ENCODE data around the gene CDKN2AIP. TPM values are rescaled to one million over a fixed set of nuclear protein-coding genes. Genes with fewer than 3 reads are reported as not detected.
A peak's percentile ranks its signal among the peaks of the same experiment; 100 is the strongest.
"Not testable (repeated sequence)": the region's sequence is repeated elsewhere in the genome, so short reads cannot be mapped to it uniquely, and the experiment has no call there.

Gene CDKN2AIP
- total RNA-seq, 1 donor from 2014 or later, result 9.2 TPM

GRCh38 chr4:183411291-183411861, 33.1 kb upstream of the CDKN2AIP start:
- intact Hi-C loops (cut with micrococcal nuclease), result no loop called here
- DNase-seq, result no peak
- ATAC-seq, result no peak

DNA sequence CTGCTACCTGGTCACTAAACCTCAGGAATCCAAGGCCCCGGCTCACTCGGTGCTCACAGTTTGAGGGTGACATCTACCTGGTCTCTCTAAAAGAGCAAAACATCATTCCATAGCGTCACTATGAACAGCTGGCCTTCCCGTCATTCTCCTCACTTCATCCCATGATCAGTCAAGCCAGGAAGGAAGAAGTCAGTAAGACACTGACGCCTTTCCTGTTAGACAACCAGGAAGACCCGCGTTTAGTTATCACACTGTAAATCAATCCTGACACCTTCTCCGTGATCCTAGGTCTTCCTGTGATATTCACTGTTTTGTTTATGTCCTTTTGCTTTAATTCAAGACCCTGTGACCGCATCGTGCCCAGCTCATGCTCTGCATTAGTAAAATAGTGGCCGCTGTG, 31.6 kb upstream of the CDKN2AIP start:
- intact Hi-C loops (cut with micrococcal nuclease), result no loop called here
- ATAC-seq, result no peak
- no peak for DNase-seq

GRCh38 chr4:183413234-183414200, 30.9 kb upstream of the CDKN2AIP start:
- DNase-seq, result no peak
- no peak for ATAC-seq
- intact Hi-C loops (cut with micrococcal nuclease), result no loop called here

- DNase-seq (no peak), ATAC-seq (no peak)
- intact Hi-C loops (cut with micrococcal nuclease), result no loop called here
Observed at GRCh38 chr4:183416879-183417755, 27.3 kb upstream of the CDKN2AIP start.

GRCh38 chr4:183422962-183423631, 21.3 kb upstream of the CDKN2AIP start:
- no peak for ATAC-seq
- intact Hi-C loops (cut with micrococcal nuclease), result no loop called here
- no peak for DNase-seq

DNA sequence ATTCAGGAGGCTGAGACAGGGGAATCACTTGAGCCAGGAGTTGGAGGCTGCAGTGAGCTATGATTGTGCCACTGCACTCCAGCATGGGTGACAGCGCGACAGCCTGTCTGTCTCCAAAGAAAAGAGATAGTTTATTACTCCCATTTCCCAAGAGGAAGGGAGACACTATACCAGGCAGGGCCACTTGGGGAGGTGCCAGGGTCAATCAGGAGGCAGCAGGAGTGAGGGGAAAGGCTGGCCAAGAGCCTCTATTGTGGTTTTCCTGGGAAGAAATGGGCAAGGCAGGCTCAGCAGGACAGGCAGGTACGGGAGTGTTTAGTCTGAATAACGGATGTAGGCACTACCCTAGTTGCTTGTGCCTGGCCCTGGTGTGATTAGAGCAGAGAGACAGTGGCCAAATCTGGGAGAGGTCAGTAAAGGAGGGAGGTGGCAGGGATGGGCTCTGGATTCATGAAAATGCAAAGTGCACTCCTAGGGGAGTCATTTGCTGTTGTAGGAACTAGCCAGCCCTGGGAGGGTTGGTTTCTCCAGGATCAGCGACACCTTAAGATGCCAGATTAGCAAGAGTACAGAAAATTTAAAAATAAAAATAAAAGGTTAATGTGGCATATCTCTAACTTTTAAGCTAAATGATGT, 20.2 kb upstream of the CDKN2AIP start:
- no peak for ATAC-seq
- DNase-seq, result no peak
- intact Hi-C loops (cut with micrococcal nuclease), result no loop called here

- intact Hi-C loops (cut with micrococcal nuclease), result no loop called here
- DNase-seq (no peak), ATAC-seq (no peak)
Observed at GRCh38 chr4:183426507-183426906, 17.9 kb upstream of the CDKN2AIP start.

GRCh38 chr4:183429489-183429888, 14.9 kb upstream of the CDKN2AIP start:
- no peak for DNase-seq
- intact Hi-C loops (cut with micrococcal nuclease), result no loop called here
- ATAC-seq, result no peak

- intact Hi-C loops (cut with micrococcal nuclease), result no loop called here
- ATAC-seq (peak; percentile 35), DNase-seq (no peak)
Observed at GRCh38 chr4:183430317-183430993, 14.0 kb upstream of the CDKN2AIP start.

GRCh38 chr4:183430994-183431347, 13.5 kb upstream of the CDKN2AIP start:
- ATAC-seq (no peak), DNase-seq (no peak)
- intact Hi-C loops (cut with micrococcal nuclease), result no loop called here

GRCh38 chr4:183431614-183432013, 12.8 kb upstream of the CDKN2AIP start:
- DNase-seq (no peak), ATAC-seq (no peak)
- intact Hi-C loops (cut with micrococcal nuclease), result no loop called here

DNA sequence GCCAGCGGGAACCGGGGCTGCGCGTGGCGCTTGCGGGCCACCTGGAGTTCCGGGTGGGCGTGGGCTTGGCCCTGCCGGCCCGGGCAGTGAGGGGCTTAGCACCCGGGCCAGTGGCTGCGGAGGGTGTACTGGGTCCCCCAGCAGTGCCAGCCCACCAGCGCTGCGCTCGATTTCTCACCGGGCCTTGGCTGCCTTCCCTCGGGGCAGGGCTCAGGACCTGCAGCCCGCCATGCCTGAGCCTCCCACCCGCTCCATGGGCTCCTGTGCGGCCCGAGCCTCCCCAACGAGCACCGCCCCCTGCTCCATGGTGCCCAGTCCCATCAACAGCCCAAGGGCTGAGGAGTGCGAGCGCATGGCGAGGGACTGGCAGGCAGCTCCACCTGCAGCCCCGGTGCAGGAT, 11.3 kb upstream of the CDKN2AIP start:
- intact Hi-C loops (cut with micrococcal nuclease); ATAC-seq; DNase-seq: not testable (repeated sequence)

DNA sequence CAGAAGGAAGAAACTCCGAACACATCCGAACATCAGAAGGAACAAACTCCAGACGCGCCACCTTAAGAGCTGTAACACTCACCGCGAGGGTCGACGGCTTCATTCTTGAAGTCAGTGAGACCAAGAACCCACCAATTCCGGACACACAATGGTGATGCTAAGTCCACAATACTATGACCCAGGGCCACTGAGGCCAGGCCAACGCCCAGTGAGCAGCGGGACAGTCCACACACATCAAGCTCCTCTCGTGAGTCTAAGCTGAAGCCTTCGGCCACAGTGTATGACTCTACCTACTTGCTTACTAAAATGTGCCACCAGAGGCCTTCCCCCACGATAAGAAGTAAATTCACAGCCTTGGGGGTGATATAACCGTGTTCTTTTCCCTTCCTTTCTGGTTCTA, 10.2 kb upstream of the CDKN2AIP start:
- DNase-seq, result no peak
- no peak for ATAC-seq
- intact Hi-C loops (cut with micrococcal nuclease), result no loop called here

GRCh38 chr4:183434666-183435190, 9.7 kb upstream of the CDKN2AIP start:
- ATAC-seq, result no peak

GRCh38 chr4:183435803-183436202, 8.6 kb upstream of the CDKN2AIP start:
- intact Hi-C loops (cut with micrococcal nuclease), result no loop called here

More at GRCh38 chr4:183434666-183435190, 9.7 kb upstream of the CDKN2AIP start:
- intact Hi-C loops (cut with micrococcal nuclease), result no loop called here
- DNase-seq, result no peak

GRCh38 chr4:183436417-183436816, 8.0 kb upstream of the CDKN2AIP start:
- no peak for ATAC-seq
- intact Hi-C loops (cut with micrococcal nuclease), result no loop called here
- DNase-seq, result no peak

More at GRCh38 chr4:183435803-183436202, 8.6 kb upstream of the CDKN2AIP start:
- DNase-seq (no peak), ATAC-seq (no peak)

DNA sequence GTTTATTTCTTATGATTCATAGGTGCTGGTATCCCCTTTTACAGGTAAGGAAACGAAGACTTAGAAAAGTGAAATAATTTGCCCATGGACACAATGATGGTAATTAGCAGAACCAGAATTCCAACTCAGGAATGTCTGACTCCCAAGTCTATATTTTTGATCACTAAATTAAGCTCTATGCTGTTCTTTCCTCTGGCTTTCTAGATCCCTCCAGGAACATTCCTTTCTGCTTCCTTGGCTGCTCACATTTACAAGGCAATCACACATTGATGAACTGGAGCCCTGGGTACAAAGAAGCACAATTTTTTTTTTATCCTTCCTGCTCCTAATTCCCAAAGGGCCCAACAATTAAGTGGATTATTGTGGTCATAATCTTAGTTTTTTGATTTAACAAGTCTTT, 7.0 kb upstream of the CDKN2AIP start:
- DNase-seq (no peak), ATAC-seq (no peak)
- intact Hi-C loops (cut with micrococcal nuclease), result no loop called here
